DOHH2 (cell line): ENCODE results near the gene PLCG2.

Source experiments
- H3F3A ChIP-seq: fragments of 200-600 bp; sonication (generic), shearing (Covaris generic); 2 replicates; pipeline ENCODE4 v1.6.0; 2016; ENCODE audit warnings: antibody characterized with exemption, mild to moderate bottlenecking; ENCODE audit not compliant: control insufficient read depth, insufficient read depth
- H3K27ac ChIP-seq: fragments of 200-600 bp; sonication (generic); 2 replicates; pipeline ENCODE4 v1.5.1; 2014; ENCODE audit warnings: low read depth, mild to moderate bottlenecking, low read length, moderate library complexity
- H3K27me3 ChIP-seq: fragments of 200-600 bp; sonication (generic); 2 replicates; pipeline ENCODE4 v1.6.1; 2014; ENCODE audit warnings: mild to moderate bottlenecking, low read length, mixed read lengths; ENCODE audit not compliant: control insufficient read depth
- H3K36me3 ChIP-seq: fragments of 200-600 bp; sonication (generic); 2 replicates; pipeline ENCODE4 v1.6.1; 2014; ENCODE audit warnings: mild to moderate bottlenecking, low read length, moderate library complexity, mixed read lengths; ENCODE audit not compliant: control insufficient read depth
- H3K4me1 ChIP-seq: fragments of 200-600 bp; sonication (generic); 2 replicates; pipeline ENCODE4 v1.6.1; 2014; ENCODE audit warnings: mild to moderate bottlenecking, low read length, mixed read lengths; ENCODE audit not compliant: control insufficient read depth
- H3K4me2 ChIP-seq: fragments of 200-600 bp; sonication (generic); 2 replicates; pipeline ENCODE4 v1.6.0; 2014; ENCODE audit warnings: mild to moderate bottlenecking, low read length, moderate library complexity
- H3K4me3 ChIP-seq: fragments of 200-600 bp; sonication (generic); 2 replicates; pipeline ENCODE4 v1.5.1; 2014; ENCODE audit warnings: mild to moderate bottlenecking, low read length, mixed read lengths
- H3K79me2 ChIP-seq: fragments of 200-600 bp; sonication (generic); 2 replicates; pipeline ENCODE4 v1.6.1; 2014; ENCODE audit warnings: mild to moderate bottlenecking, low read length, mixed read lengths; ENCODE audit not compliant: control insufficient read depth
- H3K9me2 ChIP-seq: fragments of 200-600 bp; sonication (generic); replicated peaks from 2 replicates; pipeline ENCODE4 v1.6.1; 2014; ENCODE audit warnings: mild to moderate bottlenecking, low read length, mixed read lengths; ENCODE audit not compliant: control insufficient read depth
- H3K9me3 ChIP-seq: fragments of 200-600 bp; sonication (generic); 2 replicates; pipeline ENCODE4 v1.6.1; 2014; ENCODE audit warnings: antibody characterized with exemption, low read length, mixed read lengths; ENCODE audit not compliant: control insufficient read depth, insufficient read depth
- H4K20me1 ChIP-seq: fragments of 200-600 bp; sonication (generic); 2 replicates; pipeline ENCODE4 v1.6.0; 2014; ENCODE audit warnings: low read depth, mild to moderate bottlenecking, antibody characterized with exemption, low read length, moderate library complexity; ENCODE audit not compliant: control insufficient read depth, insufficient read depth
- CTCF ChIP-seq: fragments of 200-600 bp; sonication (generic); IDR thresholded peaks from one replicate; pipeline ENCODE4 v1.5.1; 2014; ENCODE audit warnings: antibody characterized with exemption, mild to moderate bottlenecking, low read depth, low read length; ENCODE audit not compliant: poor library complexity, severe bottlenecking
- EZH2phosphoT487 ChIP-seq: fragments of 200-600 bp; sonication (generic); IDR thresholded peaks from 2 replicates; pipeline ENCODE4 v1.6.1; 2017; ENCODE audit warnings: borderline replicate concordance, mild to moderate bottlenecking, antibody characterized with exemption, low read length, moderate library complexity, mixed read lengths

The PLCG2 gene

GRCh38 chr16:81813648-81814047 lies 34.6 kb downstream of the PLCG2 start:
- Histone ChIP-seq H3K4me3 (peak overlapping the region; percentile 54), H3K79me2 (peaks cover 95% of the 10 kb centered on the region), H4K20me1 (no peaks in the 10 kb centered on the region), H3K4me2 (peak overlapping the region; percentile 99), H3K27ac (peak overlapping the region; percentile 100), H3K36me3 (peaks cover 47% of the 10 kb centered on the region), H3K27me3 (no peaks in the 10 kb centered on the region), H3K9me2 (no peaks in the 10 kb centered on the region), H3K9me3 (no peaks in the 10 kb centered on the region), H3F3A (peaks cover 56% of the 10 kb centered on the region), H3K4me1 (peaks cover 94% of the 10 kb centered on the region)
- TF ChIP-seq EZH2phosphoT487 (no peak), CTCF (no peak)

- peaks cover 54% of the 10 kb centered on the region for H3F3A ChIP-seq
- TF ChIP-seq EZH2phosphoT487 (no peak), CTCF (no peak)
- H3K36me3 ChIP-seq = peaks cover 50% of the 10 kb centered on the region
- peaks cover 94% of the 10 kb centered on the region for H3K4me1 ChIP-seq
- H4K20me1 ChIP-seq = no peaks in the 10 kb centered on the region
- H3K27ac ChIP-seq = peak overlapping the region; percentile 100
- H3K4me2 ChIP-seq = peak overlapping the region; percentile 99
- no peaks in the 10 kb centered on the region for H3K9me2 ChIP-seq
- no peaks in the 10 kb centered on the region for H3K9me3 ChIP-seq
- H3K27me3 ChIP-seq = no peaks in the 10 kb centered on the region
- peaks cover 98% of the 10 kb centered on the region for H3K79me2 ChIP-seq
- peak overlapping the region; percentile 54 for H3K4me3 ChIP-seq
These were observed 35.8 kb downstream of the PLCG2 start for GRCh38 chr16:81814751-81815428.

GRCh38 chr16:81815429-81815766 lies 36.3 kb downstream of the PLCG2 start:
- H3F3A ChIP-seq = peaks cover 56% of the 10 kb centered on the region
- TF ChIP-seq CTCF (no peak), EZH2phosphoT487 (no peak)
- peak overlapping the region; percentile 54 for H3K4me3 ChIP-seq
- peaks cover 98% of the 10 kb centered on the region for H3K79me2 ChIP-seq
- peaks cover 94% of the 10 kb centered on the region for H3K4me1 ChIP-seq
- H3K36me3 ChIP-seq = peaks cover 48% of the 10 kb centered on the region
- no peaks in the 10 kb centered on the region for H3K27me3 ChIP-seq
- peak overlapping the region; percentile 100 for H3K27ac ChIP-seq
- H4K20me1 ChIP-seq = no peaks in the 10 kb centered on the region
- no peaks in the 10 kb centered on the region for H3K9me3 ChIP-seq
- H3K9me2 ChIP-seq = no peaks in the 10 kb centered on the region
- peak overlapping the region; percentile 99 for H3K4me2 ChIP-seq
